HCT116 (cell line): ENCODE results near the gene MARCHF2. TPM values are rescaled to one million over a fixed set of nuclear protein-coding genes. Genes with fewer than 3 reads are reported as not detected.
A peak's percentile ranks its signal among the peaks of the same experiment; 100 is the strongest.

Source experiments
- ATAC-seq: fragments of 200-7000 bp; cut with Tn5 transposase; 2 replicates; pipeline ENCODE4 v1.9.1; 2020; ENCODE audit warnings: mild to moderate bottlenecking, moderate library complexity
- BruUV-seq: library from RNA; stranded (reverse); fragments of 400-500 nt; replicated peaks from 2 replicates; lab custom pipeline; 2021; lab: Mats Ljungman, UMichigan
- CTCF ChIA-PET: fragments of 300-600 bp; sonication (Branson Sonifier 250); formaldehyde crosslinking; loops from one replicate; lab custom pipeline; 2021; ENCODE audit warnings: antibody characterized with exemption; lab: Charles Lee
- POLR2A ChIA-PET: fragments of 300-600, 350-600 bp; sonication (Branson Sonifier 250); formaldehyde crosslinking; loops from one replicate; lab custom pipeline; 2021; ENCODE audit warnings: antibody characterized with exemption; lab: Charles Lee
- RAD21 ChIA-PET, 2 experiments: fragments of 300-600 bp; sonication (Branson Sonifier 250); formaldehyde crosslinking; loops; one replicate each; lab custom pipeline; 2023; ENCODE audit warnings: low total read pairs in 2 of 2; ENCODE audit not compliant: uncharacterized antibody in 2 of 2, unreplicated experiment in 2 of 2, low non-redundant PET in 1 of 2; lab: Charles Lee
- DNase-seq: peaks from one replicate; pipeline ENCODE4 v3.0.0-alpha.2; 2010; ENCODE audit warnings: low read depth, low spot score
- H2AFZ ChIP-seq: fragments of 200-600 bp; shearing (Covaris generic), sonication (generic); 2 replicates; pipeline ENCODE4 v1.6.1; 2017; ENCODE audit warnings: low read depth, mixed run types, mixed read lengths, antibody characterized with exemption, low read length; ENCODE audit not compliant: poor library complexity, severe bottlenecking
- H3K27ac ChIP-seq: 2 replicates; pipeline ENCODE4 v1.5.1; 2012; ENCODE audit warnings: low read depth, low read length
- H3K27me3 ChIP-seq: fragments of 200-600 bp; sonication (generic); 2 replicates; pipeline ENCODE4 v1.6.1; 2016; ENCODE audit warnings: mixed run types, low read length, mixed read lengths; ENCODE audit not compliant: insufficient read depth
- H3K36me3 ChIP-seq, 2 experiments: fragments of 200-500 bp in 1 of 2; fragments of 200-600 bp in 1 of 2; sonication (Bioruptor generic) in 1 of 2; sonication (generic) in 1 of 2; 2 replicates each; pipeline versions ENCODE4 v1.5.1 to v1.6.1; 2014 to 2016; ENCODE audit warnings: low read length in 2 of 2, inconsistent platforms in 1 of 2, mixed read lengths in 1 of 2, mixed run types in 1 of 2; ENCODE audit not compliant: insufficient read depth in 2 of 2, control insufficient read depth in 1 of 2
- H3K4me1 ChIP-seq, 2 experiments: fragments of 200-600 bp in 1 of 2; sonication (generic) in 1 of 2; 2 replicates each; pipeline versions ENCODE4 v1.5.1 to v1.6.1; 2012 to 2017; ENCODE audit warnings: low read length in 2 of 2, inconsistent platforms in 1 of 2, mild to moderate bottlenecking in 1 of 2, mixed read lengths in 1 of 2, mixed run types in 1 of 2, moderate library complexity in 1 of 2; ENCODE audit not compliant: insufficient read depth in 2 of 2, control insufficient read depth in 1 of 2
- H3K4me2 ChIP-seq: fragments of 200-600 bp; sonication (generic); 2 replicates; pipeline ENCODE4 v1.6.1; 2017; ENCODE audit warnings: mixed run types, low read length, mixed read lengths
- H3K4me3 ChIP-seq, 2 experiments: fragments of 200-600 bp in 1 of 2; sonication (generic) in 1 of 2; replicated peaks in 1 of 2; 2 replicates each; pipeline ENCODE4 v1.5.1; 2011 to 2016; ENCODE audit warnings: low read length in 2 of 2, control low read depth in 1 of 2, low read depth in 1 of 2, mild to moderate bottlenecking in 1 of 2, mixed read lengths in 1 of 2, mixed run types in 1 of 2
- H3K79me2 ChIP-seq: fragments of 200-600 bp; sonication (generic); 2 replicates; pipeline ENCODE4 v1.6.1; 2017; ENCODE audit warnings: mild to moderate bottlenecking, mixed run types, low read length, moderate library complexity, mixed read lengths; ENCODE audit not compliant: insufficient read depth
- H3K9ac ChIP-seq: fragments of 200-600 bp; sonication (generic); 2 replicates; pipeline ENCODE4 v1.6.1; 2016; ENCODE audit warnings: low read length, mixed read lengths
- H3K9me2 ChIP-seq: fragments of 200-600 bp; sonication (generic), shearing (Covaris generic); 2 replicates; pipeline ENCODE4 v1.6.1; 2017; ENCODE audit warnings: mixed run types, mild to moderate bottlenecking, moderate library complexity; ENCODE audit not compliant: insufficient read depth
- H3K9me3 ChIP-seq, 2 experiments: fragments of 200-500 bp in 1 of 2; fragments of 200-600 bp in 1 of 2; sonication (Bioruptor generic) in 1 of 2; sonication (generic) in 1 of 2; 2 replicates each; pipeline ENCODE4 v1.6.1; 2014 to 2017; ENCODE audit warnings: low read length in 2 of 2, mixed read lengths in 2 of 2, inconsistent platforms in 1 of 2, low read depth in 1 of 2, mild to moderate bottlenecking in 1 of 2, mixed run types in 1 of 2, moderate library complexity in 1 of 2; ENCODE audit not compliant: control insufficient read depth in 1 of 2, insufficient read depth in 1 of 2
- H4K20me1 ChIP-seq: fragments of 200-600 bp; sonication (generic), shearing (Covaris generic); 2 replicates; pipeline ENCODE4 v1.6.1; 2017; ENCODE audit warnings: mixed run types, mild to moderate bottlenecking, moderate library complexity; ENCODE audit not compliant: insufficient read depth
- ATF3 ChIP-seq: IDR thresholded peaks from 2 replicates; pipeline ENCODE4 v1.6.1; 2012
- CEBPB ChIP-seq: IDR thresholded peaks from 2 replicates; pipeline ENCODE4 v1.6.1; 2012; ENCODE audit warnings: low read depth
- EGR1 ChIP-seq: IDR thresholded peaks from 2 replicates; pipeline ENCODE4 v1.6.1; 2012; ENCODE audit warnings: low read depth
- EZH2phosphoT487 ChIP-seq: fragments of 200-600 bp; IDR thresholded peaks from 2 replicates; pipeline ENCODE4 v1.6.1; 2018; ENCODE audit warnings: antibody characterized with exemption, borderline replicate concordance
- FOSL1 ChIP-seq: IDR thresholded peaks from 2 replicates; pipeline ENCODE4 v1.6.1; 2012; ENCODE audit warnings: low read depth
- JUND ChIP-seq: IDR thresholded peaks from 2 replicates; pipeline ENCODE4 v1.6.1; 2012
- POLR2AphosphoS5 ChIP-seq: IDR thresholded peaks from 2 replicates; pipeline ENCODE4 v1.6.1; 2011; ENCODE audit warnings: mild to moderate bottlenecking, low read depth, low read length, moderate library complexity
- SP1 ChIP-seq: IDR thresholded peaks from 2 replicates; pipeline ENCODE4 v1.6.1; 2012; ENCODE audit warnings: low read depth
- SRF ChIP-seq: IDR thresholded peaks from 2 replicates; pipeline ENCODE4 v1.6.1; 2012; ENCODE audit warnings: low read depth
- ZBTB33 ChIP-seq: IDR thresholded peaks from 2 replicates; pipeline ENCODE4 v1.6.1; 2011; ENCODE audit warnings: mild to moderate bottlenecking, low read length, moderate library complexity; ENCODE audit not compliant: insufficient replicate concordance; ENCODE audit errors: extremely low read depth
- ZFX ChIP-seq: fragments of 450-650 bp; IDR thresholded peaks from 2 replicates; pipeline ENCODE4 v1.6.1; 2017
- ZNF274 ChIP-seq: fragments of 200-500 bp; sonication (Bioruptor generic); IDR thresholded peaks from 2 replicates; pipeline ENCODE4 v1.6.1; 2014; ENCODE audit warnings: mild to moderate bottlenecking, low read depth, low read length, inconsistent platforms
- intact Hi-C: fragments of 100-400 bp; cut with micrococcal nuclease; formaldehyde crosslinking; loops from 2 replicates; pipeline ENCODE4 v1.10.0; 2022
- total RNA-seq: library from RNA; stranded (reverse); gene quantifications from one replicate; pipeline ENCODE4 v1.2.1, GENCODE V29; 2021; ENCODE audit not compliant: unreplicated experiment

MARCHF2 gene
- total RNA-seq, 1 experiment from 2014 or later: 22.5 TPM

- H3K9ac ChIP-seq: no peak overlapping the region
- H3K9me3 ChIP-seq: no peaks in the 10 kb centered on the region
- no peak overlapping the region for H3K27ac ChIP-seq
- H3K79me2 ChIP-seq: peaks cover 62% of the 10 kb centered on the region
- no peak overlapping the region for H3K4me2 ChIP-seq
- no peak for TF ChIP-seq EZH2phosphoT487
- no peak for TF ChIP-seq ZNF274
- no peak for TF ChIP-seq JUND
- no peak for TF ChIP-seq CEBPB
- TF ChIP-seq EGR1: no peak
- TF ChIP-seq SP1: no peak
- no peak for TF ChIP-seq POLR2AphosphoS5
- no peak for DNase-seq
- H2AFZ ChIP-seq: no peak overlapping the region
- intact Hi-C loops: no loop called here
- ATAC-seq: no peak
- no peak overlapping the region for H3K4me3 ChIP-seq
- H3K9me2 ChIP-seq: no peaks in the 10 kb centered on the region
- ChIA-PET CTCF (no interaction called here), POLR2A (no interaction called here), RAD21 (no interaction called here)
- no peaks in the 10 kb centered on the region for H3K27me3 ChIP-seq
- no TSS peak for BruUV-seq
- H4K20me1 ChIP-seq: no peaks in the 10 kb centered on the region
- peaks cover 34 to 47% of the 10 kb centered on the region in 2 experiments for H3K36me3 ChIP-seq
- H3K4me1 ChIP-seq: no peaks in the 10 kb centered on the region
Observed at GRCh38 chr19:8484331-8484894, 71.3 kb downstream of the MARCHF2 start.

- no peak for TF ChIP-seq FOSL1
- TF ChIP-seq EGR1: no peak
- no peak for TF ChIP-seq EZH2phosphoT487
- TF ChIP-seq ZBTB33: no peak
- no peak for TF ChIP-seq JUND
- TF ChIP-seq SRF: no peak
- no peak for TF ChIP-seq ATF3
- TF ChIP-seq ZFX: no peak
- no peak for TF ChIP-seq CEBPB
- TF ChIP-seq, all 23 proteins: peak for 0
- no peaks in the 10 kb centered on the region for H3K27me3 ChIP-seq
- H3K9me3 ChIP-seq: no peaks in the 10 kb centered on the region
- BruUV-seq: TSS peak; percentile 86
- H3K36me3 ChIP-seq: peaks cover 32 to 44% of the 10 kb centered on the region in 2 experiments
- POLR2A ChIA-PET: no interaction called here
- H3K27ac ChIP-seq: no peak overlapping the region; the same call in 1 of the 2 replicates
- H2AFZ ChIP-seq: no peak overlapping the region
- DNase-seq (no peak), ATAC-seq (no peak)
- intact Hi-C loops: no loop called here
- CTCF ChIA-PET: no interaction called here
- H3K4me2 ChIP-seq: no peak overlapping the region
- no peak overlapping the region for H3K9ac ChIP-seq
- H3K4me1 ChIP-seq: no peaks in the 10 kb centered on the region
- RAD21 ChIA-PET: no interaction called here
- H4K20me1 ChIP-seq: no peaks in the 10 kb centered on the region
- no peaks in the 10 kb centered on the region for H3K9me2 ChIP-seq
- no peak overlapping the region for H3K4me3 ChIP-seq
- H3K79me2 ChIP-seq: peaks cover 48% of the 10 kb centered on the region
Observed at GRCh38 chr19:8485561-8486371, 72.7 kb downstream of the MARCHF2 start.
